ENCODE measurements around the gene INTS14.
"Not testable (repeated sequence)": the region's sequence is repeated elsewhere in the genome, so short reads cannot be mapped to it uniquely, and the experiment has no call there.

The INTS14 gene

DNA sequence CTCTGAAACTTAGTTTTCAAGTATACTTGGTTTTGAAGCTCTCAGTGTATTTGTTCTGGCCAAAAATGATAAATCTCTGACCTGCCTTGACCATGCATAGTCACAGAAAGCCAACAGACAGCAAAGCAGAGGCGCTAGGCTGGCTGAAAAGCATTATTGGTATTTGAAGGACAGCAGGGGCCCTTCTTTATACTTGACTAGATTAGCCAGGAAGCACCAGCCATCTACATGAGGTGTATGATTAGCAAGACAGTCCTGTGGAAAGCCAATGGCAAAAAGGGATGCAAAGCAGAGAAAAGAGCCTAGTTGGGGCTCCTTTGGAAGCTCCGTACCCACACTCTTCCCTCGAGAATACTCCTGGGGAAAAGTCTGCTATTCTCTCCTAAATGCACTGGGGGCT is 18.6 kb upstream of the INTS14 start:
- no peak for DNase-seq

DNA sequence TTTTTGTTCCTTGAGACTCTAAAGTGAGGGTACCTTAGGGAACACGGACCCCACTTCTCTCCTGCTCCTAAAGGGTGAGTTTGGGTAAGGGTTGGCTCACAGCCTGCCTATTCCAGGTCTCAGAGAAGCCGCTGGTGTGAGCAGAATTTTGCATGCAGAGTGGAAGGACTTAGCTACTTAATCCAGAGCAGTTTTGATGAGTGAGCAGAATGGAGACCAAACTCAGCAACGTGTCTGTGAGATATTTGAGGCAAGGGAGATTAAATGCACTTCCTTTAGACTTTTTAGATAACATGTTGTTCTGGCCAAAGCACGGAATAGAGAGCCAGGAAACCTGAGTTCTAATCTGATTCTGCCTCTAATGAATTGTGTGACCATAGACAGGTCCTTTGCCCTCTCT is 15.9 kb upstream of the INTS14 start:
- DNase-seq, result no peak

DNA sequence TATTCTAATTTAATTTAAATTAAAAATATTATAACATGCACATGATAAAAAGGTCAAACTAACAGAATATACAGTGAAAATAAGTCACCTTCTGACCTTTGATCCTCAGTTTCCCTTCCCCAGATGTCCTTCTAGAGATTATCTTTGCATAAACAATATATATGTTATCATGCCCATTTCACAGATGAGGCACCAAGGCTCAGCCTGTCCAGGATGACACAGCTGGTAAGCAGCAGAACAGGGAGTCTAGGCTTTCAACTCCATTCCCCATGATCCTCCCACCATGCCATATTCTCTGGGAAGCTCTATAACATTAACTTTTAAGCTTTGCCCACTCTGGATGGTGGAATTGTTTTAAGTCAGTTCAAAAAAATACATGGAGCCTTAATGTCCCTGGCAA is 12.2 kb upstream of the INTS14 start:
- DNase-seq, result no peak

DNA sequence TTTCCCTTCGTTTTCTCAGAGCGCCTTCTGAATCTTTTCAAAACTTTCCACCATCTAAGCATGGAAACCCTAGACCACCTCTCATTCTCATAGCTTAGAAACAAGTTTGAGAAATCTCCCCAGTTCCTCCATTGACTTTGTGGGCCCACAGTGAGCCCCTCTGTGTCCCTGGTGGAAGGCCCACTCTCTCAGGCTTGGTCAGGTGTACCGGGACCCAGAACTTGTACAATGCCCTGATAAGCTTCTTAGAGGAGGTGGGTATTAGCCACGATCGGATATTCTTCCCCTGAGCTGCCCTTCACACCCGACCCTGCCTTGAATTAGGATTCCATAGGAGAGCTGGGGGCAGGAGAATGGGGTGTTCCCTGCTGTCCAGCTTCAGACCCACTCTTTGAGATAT is 10.7 kb upstream of the INTS14 start, which contains the start of gene SLC24A1:
Gene SLC24A1, plus strand, starts transcription at position 301 of the 400 bp plus-strand sequence. CDS start 2,143 bp downstream, outside the sequence.
- DNase-seq, result no peak

DNA sequence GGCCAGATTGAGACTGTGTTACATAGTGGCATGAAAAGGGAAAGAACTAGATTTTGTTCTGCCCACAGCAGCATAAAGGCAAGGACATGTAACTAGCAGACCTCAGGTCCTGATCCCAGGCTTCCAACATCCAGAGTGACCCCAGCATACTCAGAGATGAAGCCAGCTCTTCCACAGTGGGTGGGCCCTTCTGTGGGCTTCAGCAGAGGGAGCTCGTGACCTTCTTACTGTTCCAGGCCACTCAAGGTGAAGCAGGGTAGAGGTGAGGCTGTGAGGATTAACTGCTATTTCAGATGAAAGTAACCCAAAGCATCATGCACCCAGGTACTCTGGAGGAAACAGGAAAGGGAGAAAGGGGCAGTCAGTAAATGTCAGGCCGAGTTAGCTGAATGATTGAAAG is 9.9 kb upstream of the INTS14 start:
- DNase-seq, result no peak

DNA sequence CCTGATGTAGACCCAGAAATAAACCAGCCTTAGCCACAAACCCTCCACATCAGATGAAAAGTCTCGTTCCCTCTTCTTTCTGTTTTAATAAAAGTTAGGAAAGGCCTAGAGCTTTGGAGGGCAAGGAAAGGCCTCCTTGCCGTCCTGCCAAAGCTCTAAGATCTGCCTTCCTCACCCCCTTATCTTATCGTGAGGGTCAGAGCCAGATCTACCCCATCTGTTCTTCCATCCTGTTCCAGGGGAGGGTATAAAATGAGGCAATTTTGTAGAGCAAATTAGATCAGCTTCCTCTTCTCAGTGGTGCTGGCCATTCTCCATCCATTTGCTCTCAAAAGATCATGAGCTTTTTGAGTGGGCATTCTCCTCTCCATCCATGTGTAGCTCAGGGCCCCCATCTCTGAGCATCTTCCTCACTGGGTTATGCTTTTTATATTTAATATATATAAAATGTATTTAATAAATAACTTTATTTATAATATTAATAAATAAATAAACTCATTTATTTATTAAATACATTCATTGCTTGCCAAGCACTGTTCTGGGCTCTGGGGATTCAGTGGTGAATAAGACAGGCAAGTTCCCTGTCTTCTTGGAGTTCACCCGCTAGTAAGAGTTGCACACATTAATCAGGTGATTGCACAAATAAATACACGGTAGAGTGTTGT is 8.8 kb upstream of the INTS14 start:
- DNase-seq, result no peak

DNA sequence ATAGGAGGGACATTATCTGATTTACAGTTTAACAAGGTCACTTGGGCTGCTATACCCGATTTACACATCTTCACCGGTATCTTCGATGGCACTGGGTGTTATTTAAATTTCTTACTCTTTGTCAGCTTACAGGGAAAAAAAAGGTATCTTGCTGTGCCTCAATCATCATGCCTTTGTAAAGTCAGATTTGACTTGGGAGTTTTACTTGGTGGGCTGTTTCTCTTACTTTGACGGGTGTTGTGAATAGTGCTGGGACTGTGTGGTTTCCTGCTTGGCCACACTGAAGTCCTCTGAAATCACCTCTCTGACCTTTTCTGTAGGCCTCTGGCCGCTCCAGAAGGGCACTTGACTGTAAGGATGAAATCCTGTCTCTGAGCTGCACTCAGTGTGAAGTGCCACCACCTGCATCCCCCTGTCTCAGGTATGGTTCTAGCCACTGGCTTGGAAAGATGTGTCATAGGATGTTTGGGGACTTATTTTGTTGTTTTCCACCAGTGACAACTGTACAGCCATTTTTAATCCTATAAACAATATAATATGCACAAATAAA is 7.7 kb upstream of the INTS14 start:
- no peak for DNase-seq

DNA sequence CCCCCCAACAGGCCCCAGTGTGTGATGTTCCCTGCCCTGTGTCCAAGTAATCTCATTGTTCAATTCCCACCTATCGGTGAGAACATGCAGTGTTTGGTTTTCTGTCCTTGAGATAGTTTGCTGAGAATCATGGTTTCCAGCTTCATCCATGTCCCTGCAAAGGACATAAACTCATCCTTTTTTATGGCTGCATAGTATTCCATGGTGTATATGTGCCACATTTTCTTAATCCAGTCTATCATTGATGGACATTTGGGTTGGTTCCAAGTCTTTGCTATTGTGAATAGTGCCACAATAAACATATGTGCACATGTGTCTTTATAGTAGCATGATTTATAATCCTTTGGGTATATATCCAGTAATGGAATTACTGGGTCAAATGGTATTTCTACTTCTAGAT is 5.0 kb upstream of the INTS14 start:
- DNase-seq, result not testable (repeated sequence)

DNA sequence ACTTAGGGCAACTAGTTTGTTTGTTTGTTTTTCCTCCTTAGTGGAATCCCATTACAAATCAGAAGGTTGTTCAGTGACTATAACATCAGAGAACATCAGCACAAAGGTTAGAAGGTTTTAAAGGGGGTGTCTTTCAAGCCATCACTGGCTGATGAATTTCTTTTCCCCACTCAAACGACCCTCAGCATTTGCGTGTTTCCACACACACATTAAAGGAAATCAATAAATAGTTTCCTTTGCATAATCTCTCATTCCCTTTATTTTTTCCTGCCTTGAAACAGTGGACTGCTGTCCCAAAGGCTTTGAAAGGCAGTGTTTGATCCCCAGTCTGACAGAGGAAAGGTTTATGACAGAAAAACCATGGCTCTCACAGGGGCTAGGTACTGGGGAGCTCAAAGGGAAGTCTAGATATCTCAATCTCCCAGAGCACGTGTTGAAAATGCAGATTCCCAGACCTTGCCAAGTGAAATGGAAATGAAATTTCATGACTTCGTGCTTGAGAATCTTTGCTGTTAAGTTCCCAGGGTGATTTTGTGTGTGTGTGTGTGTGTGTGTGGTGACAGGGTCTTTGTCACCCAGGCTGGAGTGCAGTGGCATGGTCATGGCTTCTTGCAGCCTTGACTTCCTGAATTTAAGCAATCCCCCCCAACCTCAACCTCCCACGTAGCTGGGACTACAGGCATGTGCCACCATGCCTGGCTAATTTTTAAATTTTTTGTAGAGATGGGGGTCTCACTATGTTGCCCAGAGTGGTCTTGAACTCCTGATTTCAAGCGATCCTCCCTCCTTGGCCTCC is 2.2 kb upstream of the INTS14 start:
- no peak for DNase-seq

DNA sequence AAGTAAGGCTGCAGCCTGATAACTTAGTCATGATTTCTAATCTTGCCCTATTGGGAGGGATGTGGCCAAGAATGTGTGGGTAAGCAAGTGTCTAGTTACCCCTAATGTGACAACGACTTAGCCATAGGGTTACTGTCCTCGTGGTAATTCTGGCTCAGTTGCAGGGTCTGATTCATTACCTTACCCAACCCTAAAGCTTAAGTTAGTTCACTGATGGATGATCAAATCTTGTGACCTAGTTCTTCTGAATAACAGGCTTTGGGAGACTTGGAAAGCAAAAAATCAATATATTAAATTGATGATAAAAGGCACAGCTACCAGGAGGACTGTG is 1.6 kb upstream of the INTS14 start:
- DNase-seq, result no peak

DNA sequence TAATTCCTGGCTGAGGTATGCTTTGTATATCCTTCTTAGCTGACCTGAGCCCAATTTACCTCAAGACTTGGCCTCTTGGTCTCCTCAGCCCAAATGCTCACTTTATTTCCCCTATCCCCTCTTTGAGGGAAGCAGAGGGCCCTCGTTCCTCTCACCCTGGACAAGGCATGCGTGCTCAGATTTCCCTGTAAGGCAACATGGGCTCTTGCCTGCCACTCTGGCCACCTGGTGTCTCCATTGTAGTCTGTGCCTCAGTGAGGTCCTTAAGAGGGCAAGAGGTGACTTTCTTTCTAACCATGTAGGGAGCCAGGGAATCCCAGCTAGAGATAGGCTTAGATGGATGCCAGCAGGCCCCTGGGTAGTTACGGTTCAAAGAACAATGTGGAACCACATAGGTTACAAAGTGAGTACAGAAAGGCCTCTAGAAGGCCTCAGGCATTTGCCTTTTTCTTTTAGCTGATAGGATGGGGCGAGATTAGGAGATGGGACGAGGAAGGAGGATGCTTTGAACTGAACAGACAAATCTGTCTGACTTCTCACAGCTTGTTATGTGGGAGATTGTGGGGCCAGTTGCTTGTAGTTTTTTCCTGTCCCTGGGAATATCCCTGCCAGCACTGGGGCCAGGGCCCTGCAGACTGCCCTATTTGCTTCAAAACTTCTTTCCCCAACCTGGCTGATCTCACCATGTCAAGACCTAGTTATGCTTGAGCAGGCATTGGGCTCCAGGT is 1.1 kb upstream of the INTS14 start:
- DNase-seq, result no peak

DNA sequence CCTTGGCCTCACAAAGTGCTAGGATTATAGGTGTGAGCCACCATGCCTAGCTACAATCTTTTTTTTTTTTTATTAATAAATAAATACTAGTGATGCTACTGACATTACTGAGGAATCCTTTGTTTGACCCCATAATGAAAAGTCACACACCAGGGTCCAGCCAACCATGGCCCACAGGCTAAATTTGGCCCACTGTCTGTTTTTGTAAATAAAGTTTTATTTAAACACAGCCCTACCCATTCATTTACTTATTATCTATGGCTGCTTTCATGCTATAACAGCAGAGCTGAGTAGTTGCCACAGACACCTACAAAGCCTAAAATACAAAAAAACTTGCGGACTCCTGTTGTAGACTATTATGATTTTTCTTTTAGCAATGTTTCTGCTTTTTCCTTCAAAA is 7.4 kb downstream of the INTS14 start:
- DNase-seq, result no peak

DNA sequence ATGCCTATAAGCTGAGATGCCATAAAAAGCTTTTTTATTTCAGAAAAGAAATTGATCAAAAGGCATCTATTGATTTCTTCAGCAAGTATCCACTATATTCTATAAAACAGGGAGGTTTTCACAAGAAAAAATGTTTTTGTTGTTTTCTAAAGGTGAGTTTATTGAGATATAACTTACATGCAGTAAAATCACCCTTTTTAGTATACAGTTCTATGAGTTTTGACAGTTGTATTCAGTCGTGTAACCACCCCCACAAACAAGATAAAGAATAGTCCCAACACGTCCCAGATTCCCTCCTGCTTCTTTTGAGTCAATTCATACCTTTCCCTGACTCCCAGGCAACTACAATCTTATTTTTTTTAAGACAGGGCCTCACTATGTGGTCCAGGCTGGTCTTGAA is 7.8 kb downstream of the INTS14 start:
- no peak for DNase-seq

DNA sequence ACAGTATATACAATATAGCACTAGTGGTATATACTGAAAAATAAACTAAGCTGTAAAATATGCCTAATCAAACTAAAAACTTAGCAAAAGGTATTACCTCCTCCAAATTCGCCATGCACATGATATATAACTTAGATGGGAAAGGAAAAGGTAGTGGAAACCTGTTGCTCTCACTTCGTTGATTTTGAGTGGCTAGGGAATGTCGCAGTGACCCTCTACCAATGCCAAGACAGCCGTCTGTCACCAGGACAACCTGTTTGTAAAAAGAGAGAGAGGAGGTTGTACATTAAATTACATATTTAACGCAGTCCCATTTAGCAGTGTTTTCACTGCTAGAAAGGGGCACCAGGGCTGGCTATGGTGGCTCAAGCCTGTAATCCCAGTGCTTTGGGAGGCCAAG is 11.3 kb downstream of the INTS14 start:
- no peak for DNase-seq

DNA sequence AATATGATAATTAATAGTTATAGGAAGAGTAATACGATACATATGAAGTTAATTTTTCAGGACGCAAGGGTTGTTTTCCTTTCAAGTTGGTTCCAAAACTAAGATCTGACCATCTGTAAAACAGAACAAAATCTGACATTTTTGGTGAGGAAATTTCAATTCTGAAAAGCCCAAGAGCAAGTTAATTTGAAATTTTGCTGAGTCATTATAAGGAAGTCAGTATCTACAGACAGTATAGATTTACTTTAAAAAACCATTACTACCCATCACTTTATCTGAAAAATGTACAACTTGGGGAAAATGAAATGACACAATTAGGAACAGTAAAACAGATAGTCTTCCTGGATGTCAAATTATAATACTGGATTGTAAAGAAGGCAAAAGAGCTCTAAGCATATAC is 12.5 kb downstream of the INTS14 start:
- no peak for DNase-seq

DNA sequence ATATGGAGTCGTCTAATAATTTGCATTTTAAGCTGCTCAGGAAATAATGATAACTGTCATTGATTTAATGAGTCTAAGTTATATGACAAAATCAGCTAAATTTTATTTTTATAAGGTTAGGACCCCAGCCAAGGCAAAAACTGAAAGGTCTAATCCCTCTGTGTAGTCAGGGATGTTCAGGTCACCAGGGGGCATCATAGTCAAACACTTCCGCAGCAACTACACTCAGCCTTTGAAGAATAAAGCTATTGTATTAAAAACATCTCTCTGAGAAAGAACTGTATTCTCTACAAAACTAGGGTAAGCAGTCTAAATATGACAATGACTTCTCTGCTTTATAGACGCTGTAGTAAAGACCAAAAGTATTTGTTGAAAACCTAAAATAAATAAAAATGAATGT is 15.0 kb downstream of the INTS14 start:
- no peak for DNase-seq

DNA sequence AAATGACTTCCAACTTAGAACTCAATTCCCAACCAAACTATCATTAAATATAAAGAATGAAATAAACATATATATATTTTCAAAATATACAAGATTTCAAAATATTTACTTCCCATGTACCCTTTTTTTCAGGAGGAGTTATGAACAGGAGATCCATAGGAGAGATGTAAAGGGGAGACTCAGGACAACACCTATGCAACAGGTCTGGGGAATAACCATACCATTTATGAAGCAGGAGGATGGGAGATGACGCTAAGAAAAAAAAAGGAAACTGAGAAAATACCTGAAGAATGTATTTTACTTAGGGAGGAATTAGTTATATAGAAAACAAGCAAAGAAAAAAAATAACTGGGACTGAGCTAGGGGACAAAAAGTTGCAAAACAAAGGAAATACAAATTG is 23.8 kb downstream of the INTS14 start:
- no peak for DNase-seq

DNA sequence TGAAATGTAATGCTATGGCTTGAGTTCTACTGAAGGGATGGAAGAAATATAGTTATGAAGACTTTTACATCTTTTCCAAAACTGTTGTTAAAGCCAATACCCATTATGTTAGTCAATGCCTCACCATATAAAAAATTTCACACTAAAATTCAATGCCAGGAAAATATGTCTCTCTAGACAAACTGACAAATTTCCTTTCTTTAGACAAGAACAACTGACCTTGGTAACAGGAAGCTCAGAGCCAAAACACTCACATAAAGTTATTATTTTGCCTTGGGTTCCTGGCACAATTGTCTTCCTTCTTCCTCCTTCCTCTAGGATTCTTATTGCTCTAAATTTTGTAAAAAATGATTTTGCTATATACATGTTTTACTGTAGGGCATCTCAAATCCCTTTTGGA is 26.7 kb downstream of the INTS14 start:
- DNase-seq, result no peak

DNA sequence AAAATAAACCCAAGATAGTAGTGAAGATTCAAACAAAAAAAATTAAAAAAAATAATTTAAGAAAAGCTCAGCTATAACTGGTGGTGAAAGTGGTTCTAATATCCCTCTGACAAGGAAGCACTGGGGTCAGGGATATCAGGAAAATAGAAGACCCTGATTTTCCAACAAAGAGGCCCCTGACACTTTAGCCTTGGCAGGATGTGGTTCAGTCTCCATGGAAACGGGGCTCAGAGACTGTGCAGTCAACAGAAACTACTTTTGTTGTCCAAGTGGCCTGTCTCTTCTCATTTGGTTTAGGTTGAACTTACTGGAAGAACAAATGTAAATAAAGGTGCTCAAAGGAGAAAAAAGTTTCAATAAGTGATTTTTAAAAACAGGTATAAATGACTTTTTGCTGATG is 27.2 kb downstream of the INTS14 start:
- DNase-seq, result peak in 1 of 2 donors; percentile 16

DNA sequence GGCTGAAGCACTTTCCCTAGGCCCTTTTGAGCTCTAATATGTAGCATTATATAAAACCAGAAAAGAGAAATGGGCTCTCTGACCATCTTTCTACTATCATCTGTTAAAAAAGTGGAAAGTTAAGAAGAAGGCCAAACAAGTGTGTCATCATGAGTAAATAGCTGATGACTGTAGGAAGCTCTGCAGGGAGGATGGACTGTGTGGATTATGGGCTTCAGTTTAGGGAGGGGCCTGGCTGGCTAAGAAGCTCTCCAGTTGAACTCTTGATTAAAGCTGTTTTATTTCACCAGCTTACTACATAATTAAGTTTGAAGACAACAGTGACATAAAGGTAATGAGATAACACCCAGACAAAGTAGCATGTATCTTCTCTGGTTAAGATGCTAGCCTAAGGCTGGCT is 30.6 kb downstream of the INTS14 start:
- DNase-seq, result no peak

DNA sequence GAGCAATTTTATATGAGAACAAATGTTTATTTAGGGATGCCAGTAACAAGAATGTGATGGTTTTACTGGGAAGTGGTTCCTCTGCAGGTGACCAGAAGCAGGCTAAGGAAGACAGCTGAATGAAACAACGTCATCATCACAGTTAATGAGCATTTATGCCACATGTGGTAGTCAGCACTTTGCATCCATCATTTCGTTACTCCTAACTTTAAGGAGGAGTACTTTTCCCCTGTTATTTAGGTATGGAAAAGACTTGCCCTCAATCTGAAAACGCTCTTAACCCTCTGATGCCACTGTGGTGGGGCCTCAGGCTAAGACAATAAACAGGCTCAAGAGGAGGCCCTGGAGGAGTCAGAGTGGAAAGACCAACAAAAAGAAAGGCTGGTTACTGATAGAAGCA is 31.2 kb downstream of the INTS14 start:
- no peak for DNase-seq

DNA sequence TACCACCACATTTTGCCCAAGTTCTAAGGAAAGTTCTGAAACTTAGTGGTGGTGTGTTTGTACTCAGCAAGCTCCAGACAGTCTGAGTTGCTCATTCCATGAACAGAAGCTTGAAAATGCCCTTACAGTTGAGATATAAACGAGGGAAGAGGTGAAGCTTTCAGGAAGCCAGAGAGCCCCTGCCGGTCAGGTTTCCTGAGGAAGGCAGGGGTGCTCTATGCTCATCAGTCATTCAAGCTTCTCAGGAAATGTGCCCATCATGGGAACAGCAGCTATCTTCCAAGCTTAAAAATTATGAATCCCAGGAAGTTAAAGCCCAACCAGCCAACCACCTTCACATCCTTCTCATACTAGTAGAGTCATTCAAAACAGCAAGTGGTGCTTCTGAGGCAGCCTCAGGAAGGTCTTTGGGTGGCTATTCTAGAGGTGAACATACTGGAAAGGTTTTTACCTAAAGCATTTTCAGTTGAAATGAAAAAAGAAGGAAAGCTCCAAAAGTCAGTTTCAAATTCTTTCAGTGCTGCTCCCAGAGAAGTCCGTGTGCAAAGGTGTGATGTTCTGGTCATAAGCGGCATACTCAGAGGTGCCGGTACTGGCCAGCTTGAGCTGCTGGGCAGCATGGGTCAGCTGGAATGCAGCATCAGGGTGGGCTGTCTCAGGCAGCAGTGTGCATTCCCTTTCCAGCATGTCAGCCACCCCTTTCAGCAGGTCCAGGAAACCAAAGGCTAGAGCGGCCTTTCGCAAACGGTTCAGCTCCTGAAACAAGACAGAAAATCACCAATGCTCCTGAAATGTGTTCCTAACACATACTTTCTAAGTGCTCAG is 31.8 kb downstream of the INTS14 start:
- no peak for DNase-seq

Data from stimulated activated CD4-positive, alpha-beta T cell treated with anti-CD3 and anti-CD28 coated beads, Interleukin-2, amount 100 ng/mL, for 24 hours (primary cell).